Activated CD4-positive, alpha-beta T cell treated with anti-CD3 and anti-CD28 coated beads, Interleukin-2, Interleukin-4, amounts not matched to agents 100 ng/mL and 50 ng/mL, durations not matched to agents 16 hours and 8 hours (primary cell): ENCODE results near the gene FAM149A.
A peak's percentile ranks its signal among the peaks of the same experiment; 100 is the strongest.

Experiments used
- DNase-seq: peaks from one replicate; pipeline ENCODE4 v3.0.0-alpha.2; 2020; ENCODE audit warnings: low spot score

FAM149A gene

DNA sequence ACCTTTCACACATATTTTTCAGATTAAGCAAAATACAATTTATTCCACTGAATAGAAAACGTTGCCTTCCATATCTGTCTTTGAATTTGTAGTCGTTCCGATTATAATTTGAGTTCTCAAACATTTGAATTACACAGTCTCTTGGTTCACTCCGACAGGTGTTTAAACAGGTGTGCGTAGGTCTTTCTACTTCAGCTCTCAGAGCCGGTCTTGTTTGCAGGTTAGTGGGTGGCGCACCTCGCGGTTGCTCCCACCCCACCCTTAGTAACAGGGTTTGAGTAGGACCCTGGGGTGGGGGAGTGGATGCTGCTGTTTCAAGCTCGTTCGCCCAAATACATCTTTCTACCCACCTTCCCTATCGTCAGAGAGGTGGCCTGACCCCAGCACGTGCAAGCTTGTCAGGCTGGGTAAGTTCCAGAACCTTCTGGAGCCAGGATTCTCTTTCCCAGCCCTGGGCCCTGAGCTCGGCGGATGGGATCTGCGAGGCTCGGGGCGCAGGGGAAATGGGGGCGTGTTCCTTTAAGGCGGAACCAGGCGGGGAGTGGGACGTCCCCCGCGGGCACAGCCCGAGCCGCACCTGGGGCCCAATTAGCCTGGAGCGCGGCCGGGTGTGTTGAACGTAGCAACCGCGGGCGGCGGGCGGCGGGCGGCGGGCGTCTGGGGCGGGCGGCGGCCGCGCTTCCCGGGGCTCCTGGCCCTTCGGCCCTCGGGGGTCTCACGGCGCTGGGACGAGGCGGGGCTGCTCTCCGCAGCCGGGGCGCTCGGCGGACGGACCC, at the start of gene FAM149A:
Gene FAM149A (plus strand): TSS at position 591 of the 776 bp plus-strand sequence.
- DNase-seq = peak; percentile 9

DNA sequence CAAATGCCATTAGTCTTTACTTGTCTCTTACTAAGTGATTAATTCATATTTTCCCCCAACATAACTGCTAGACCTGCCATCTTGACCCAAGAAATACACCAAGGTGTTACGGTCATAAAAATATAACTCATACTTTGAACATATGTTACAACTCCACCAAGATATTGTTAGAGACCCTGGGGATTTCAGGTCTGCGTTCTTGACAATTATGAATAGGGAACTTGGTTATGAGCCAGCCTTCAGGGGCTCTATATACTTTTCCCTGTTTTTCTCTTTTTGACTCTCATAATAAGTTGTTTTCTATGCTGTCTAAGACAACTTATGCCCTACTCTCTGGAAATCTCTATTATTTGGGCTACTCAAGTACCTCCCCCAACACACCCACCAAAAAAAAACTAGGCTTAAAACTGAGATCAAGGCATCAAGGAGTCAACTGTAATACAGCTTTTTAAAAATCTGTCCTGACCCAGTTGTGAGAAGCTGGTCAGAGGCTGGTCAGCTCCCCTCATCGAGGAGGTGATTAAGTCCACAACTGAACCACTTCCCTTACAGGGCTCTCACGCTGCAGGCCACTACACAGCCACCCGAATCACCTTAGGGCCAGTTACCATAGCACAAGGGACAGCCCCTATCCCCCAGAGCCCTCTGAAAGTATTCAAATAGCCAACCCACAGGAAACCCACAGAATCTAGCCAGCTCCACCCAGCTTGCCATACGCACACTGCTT, 46.1 kb upstream of the FAM149A start:
- peak; percentile 10 for DNase-seq

DNA sequence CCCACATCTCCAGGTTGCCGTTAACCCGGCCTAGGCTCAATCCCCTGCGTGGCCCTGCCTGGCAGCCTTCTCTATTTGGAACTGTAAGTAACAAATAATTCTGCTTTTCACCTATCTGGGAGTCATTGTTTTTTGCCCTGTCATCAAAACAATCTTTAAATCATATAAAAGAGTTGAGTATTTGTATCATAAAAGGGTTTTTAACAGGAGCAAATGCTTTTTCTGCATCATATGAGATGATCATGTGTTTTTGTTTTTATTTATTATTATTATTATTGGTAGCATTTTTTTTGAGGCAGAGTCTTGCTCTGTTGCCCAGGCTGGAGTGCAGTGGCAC, 45.6 kb upstream of the FAM149A start:
- DNase-seq = no peak

DNA sequence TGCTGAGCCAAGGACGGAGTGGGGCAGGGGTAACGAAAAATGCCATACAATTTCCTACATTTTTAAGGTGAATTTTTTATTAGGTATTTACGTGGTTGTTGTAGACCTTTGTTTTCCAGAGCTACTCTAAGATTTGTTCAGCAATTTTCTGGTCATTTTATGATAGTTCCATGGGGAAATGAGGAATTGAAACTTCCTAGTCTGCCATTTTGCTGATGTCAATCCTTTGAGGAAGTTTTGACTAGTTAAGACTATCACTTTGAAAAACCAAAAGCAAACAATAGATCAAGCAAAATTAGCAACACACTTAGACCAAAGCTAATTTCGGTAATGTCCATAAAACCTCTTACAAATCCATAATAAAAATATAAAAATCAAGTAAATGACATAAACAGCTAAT, 42.6 kb upstream of the FAM149A start:
- DNase-seq = no peak

DNA sequence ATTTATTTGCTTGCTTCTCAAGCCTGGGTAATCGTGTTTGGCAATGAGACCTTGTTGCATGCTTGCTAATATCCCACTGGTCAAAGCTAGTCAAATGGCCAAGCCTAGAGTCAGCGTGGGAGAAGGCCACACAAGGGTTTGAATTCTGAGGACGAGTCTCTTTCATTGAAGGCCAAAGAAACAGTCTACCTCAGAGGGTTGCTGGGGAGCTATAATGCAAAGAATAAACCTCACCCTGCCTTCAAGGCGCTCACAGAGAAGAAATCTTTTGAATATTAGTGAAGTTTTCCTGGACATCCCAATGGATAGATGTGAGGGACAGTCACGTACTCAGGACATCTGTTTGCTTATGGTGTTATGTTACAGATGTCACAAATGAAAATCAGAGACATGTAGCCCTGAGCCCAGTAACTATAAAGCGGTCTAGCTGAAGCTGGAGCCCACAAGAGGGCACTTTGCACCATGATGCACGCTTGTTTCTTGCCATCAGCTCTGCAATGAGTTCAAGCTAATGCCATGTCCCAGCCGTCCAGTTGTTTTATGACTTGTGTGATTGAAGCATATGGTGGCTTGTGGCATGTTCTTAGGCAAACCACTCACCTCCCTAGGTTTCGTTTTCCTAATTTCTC, 36.6 kb upstream of the FAM149A start:
- DNase-seq = peak; percentile 39

DNA sequence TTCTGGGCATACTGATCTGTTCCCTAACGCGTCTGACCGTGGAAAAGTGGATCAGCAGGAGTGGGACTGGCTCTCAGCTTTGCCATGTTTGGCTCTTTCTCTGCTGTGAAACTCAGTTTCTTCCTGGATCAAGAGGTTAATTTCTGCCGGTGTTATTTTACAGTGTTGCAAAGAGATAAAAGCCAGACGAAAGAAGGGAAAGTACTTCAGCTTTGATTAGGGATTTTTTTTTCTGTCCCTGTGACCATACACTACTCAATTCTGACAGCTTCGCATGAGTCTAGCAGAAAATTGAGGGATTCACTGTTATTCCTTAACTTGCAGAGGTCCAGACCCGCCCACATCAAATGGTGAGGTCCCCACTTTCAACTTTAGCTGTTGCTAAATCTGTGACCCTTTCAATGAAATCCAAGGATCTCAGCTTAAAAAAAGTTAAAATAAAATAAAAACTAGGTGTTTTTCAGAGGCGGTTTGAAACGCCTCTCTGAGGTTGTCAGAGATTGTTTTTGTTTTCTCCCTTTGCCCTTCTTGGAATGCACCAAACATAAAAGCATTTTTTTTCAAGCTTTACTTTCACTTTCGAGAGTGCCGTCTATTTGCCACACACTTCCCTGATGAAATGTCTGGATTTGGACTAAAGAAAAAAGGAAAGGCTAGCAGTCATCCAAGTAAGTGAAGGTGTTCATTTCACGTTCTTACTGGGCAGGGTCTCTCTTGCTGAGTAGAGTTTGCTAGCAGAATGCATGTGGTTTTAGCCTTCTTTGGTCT, 35.7 kb upstream of the FAM149A start, which contains the start of gene TLR3:
Gene TLR3 (plus strand): TSS at position 576 of the 768 bp plus-strand sequence. CDS start 7,464 bp downstream, outside the sequence.
- peak; percentile 5 for DNase-seq

DNA sequence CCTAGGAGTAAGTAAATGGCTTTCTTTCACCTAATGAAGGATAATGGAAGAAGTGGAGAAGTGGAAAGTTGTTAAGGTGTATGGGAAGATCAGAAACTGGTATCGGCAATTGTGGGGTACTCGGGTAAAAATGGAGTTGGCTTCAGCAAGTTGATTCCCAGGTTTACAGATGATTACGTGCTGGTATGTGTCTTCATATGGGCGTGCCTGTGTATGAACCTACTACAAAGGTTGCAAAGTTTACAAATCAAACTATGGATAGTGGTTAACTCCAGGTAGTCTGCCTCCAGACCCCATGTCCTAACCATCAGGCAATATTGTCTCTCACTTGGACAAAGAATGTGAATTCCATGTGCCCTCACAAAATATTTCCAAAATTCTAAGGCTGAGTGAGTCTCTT, 34.8 kb upstream of the FAM149A start:
- DNase-seq = no peak

DNA sequence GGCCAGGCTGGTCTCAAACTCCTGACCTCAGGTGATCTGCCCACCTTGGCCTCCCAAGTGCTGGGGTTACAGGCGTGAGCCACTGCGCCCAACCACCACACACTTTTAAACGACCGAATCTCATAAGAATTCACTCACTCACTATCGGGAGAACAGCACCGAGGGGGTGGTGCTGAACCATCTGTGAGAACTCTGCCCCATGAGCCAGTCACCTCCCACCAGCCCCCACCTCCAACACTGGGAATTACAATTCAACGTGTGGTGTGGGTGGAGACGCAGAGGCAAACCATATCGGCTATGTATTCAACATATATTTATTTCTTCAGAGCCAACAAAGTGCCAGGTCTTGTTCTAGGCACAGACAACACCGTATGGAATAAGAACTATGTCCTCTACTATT, 32.0 kb upstream of the FAM149A start:
- no peak for DNase-seq

DNA sequence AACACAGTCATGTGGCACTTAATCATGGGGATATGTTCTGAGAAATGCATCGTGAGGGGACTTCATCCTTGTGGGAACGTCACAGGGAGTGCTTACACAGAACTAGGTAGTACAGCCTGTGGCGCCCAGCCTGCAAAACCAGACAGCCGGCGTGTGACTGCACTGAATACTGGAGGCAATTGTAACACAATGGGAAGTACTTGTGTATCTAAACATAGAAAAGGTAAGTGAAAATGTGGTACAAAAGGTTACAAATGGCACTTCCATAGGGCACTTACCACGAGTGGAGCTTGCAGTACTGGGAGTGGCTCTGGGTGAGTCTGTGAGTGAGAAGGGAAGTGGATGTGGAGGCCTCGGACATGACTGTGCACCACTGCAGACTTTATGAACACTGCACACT, 30.3 kb upstream of the FAM149A start:
- no peak for DNase-seq

DNA sequence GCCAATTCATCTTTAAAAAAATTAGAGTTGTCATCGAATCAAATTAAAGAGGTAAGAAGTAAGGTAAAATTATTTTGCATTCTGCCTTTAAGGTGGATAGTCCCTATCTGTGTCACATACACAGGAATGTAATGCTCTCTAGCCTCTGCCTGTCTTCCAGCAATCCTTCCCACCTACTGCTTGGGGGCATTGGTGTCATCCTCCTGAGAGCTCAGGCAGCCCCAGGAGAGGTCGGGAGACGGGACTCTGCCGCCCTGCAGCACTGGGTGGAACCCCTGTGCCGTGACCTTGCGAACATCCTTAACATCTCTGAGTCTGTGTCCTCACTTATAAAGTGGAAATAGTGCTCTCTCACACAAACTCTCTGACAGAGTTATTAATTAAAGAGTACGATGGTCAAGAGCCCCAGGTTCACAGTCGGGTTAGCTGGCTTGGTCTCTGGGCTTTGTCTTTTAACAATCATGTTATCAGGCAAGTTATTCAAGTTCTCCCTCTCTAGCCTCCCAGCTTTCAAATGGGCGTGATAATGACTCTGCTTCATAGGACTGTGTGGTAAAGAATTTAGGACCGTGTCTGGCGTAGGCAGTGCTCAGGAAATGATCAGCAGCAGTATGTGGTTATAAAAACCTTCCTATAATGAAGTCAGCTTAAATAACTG, 25.4 kb upstream of the FAM149A start:
- no peak for DNase-seq

DNA sequence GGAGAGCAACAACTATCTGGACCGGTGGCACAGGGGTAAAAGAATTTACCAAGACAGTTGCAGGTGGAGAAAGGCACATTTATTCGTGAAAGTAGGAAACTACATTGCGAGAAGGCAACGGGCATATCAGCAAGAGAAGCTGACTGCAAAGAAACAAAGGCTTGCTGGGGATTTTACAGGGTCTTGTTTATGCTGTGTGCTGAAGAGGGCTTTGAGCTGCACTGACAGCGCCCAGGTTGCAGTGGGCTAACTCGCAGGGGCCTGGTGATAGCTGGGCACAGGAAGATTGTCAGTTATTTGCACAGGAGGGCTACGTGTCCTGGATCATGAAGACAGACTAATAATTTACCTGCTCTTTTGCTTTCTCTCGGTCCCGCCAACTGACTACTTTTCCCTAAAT, 24.8 kb upstream of the FAM149A start:
- DNase-seq = no peak

DNA sequence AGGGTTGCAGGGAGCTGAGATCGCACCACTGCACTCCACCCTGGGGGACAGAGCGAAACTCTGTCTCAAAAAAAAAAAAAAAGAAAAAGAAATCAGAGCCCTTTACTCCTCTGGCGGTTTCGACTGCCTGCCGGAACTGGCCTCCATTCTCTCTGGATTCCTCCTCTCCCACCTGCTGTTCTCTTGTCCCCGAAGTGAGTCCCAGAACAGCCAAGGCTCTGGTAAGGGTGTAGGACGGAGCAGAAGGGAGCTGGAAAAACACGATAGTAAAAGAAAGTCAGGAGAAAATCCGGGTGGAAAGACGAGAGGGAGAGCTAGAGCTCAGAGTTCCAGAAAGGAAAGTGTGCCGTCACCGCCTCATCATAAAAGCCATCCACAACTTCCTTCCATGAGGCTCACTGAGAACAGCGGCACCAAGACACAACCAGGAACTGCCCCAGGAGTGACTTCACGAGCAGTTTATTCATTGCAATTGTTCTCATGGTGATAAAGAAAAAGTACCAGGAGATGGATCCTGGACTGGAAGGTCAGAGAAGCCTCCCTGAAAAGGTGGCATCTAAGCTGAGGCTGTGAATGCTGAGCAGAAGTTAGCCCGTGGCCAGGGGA, 23.2 kb upstream of the FAM149A start:
- no peak for DNase-seq

DNA sequence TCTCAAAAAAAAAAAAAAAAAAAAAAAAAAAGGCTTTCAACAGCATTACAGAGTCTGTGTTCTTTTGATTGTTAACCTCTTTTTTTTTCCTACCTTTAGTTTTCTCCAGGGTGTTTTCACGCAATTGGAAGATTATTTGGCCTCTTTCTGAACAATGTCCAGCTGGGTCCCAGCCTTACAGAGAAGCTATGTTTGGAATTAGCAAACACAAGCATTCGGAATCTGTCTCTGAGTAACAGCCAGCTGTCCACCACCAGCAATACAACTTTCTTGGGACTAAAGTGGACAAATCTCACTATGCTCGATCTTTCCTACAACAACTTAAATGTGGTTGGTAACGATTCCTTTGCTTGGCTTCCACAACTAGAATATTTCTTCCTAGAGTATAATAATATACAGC, 22.3 kb upstream of the FAM149A start:
- no peak for DNase-seq

DNA sequence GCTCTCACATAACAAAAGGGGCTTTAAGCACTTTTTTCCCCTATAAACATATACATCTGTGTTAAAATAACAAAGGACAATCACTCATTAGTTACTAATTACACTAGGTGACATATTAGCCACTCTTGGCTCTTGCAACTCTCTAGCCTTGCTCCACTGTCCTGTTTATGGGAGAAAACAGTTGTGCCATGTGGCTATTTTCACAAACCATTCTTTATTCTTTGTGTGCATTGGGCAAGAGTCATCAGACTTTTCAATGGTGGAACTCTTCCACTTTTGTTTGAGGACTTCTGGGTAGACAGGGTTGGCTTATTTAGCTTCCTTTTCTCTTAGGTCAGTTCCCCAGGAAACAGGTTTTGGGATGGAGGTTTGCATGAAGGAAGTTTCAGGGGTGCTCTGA, 16.0 kb upstream of the FAM149A start:
- no peak for DNase-seq

DNA sequence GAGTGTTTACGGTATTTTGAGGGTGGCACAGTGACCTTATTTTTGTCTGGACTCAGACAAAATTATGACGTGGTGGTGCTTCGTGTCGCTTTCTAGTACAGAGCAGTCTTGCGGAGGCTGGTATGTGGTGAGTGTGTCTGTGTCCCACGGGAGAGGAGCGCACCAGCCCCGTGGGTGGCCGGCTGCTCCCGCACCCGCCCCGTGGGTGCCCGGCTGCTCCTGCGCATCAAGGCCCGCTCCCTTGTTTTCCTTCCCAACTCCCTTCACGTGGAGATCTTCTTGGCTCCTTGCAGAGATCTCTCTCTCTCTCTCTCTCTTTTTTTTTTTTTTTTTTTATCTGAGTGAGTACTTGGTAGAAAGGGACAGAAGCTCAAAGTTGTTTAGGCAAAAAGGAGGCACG, 12.2 kb upstream of the FAM149A start:
- no peak for DNase-seq

DNA sequence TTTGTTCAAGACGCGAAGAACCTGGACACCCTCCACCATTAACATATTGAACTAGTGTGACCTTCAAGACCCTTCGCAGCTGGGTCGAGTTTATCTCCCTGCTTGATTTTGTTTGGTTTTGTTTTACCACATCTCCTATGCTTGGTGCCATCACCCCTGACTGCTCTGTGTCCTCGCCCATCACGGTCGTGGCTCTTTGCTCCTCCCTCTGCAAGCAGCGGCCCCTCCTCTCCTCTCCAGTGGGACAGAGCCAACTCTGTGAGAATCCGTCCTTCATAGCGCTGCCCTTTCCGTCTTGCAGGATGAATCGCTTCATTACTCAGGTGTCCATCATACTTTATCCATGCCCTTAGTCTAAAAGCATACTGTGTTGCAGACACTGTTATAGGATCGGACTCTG, 9.1 kb upstream of the FAM149A start:
- DNase-seq = no peak

DNA sequence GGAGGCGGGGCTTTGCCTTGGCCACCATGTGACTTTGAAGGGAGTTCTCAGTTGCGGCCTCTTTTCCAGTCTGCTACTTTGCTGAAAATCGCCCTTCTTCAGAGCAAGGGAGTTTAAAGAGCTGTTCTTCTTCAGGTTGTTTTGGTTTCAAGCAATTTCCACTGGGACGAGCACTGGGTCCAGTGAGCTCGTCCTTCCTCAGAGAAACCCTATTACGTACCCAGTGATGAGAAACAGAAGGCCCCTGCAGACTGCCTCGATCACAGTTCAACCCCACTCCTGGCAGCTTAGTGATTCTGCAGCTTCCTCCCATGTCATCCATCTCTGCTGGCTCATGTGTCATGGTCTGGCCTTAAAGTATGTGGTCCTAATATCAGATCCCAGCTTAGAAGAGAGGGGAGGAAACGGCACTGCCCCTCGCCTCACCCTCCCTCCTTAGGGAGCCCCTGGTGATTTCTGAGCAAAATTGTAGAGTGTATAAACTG, 7.8 kb upstream of the FAM149A start:
- DNase-seq = no peak

DNA sequence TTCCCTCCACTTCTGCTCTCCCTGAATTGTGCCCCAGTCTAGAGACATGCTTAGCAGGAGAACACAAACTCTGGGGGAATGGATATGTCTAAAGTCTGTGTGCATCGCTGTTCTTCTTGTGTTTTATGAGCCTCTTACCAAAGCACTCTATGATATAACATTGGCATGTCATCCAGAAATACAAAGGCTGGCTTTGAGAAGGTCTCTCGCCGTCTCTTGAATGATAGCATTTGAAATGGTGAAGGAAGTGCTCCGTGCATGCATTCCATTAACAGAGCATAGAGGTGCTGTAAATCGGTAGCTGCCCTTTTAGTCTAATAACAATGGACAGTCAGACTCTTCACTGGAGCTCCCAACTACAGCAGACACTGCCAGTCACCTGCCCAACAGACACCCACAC, 7.1 kb upstream of the FAM149A start:
- no peak for DNase-seq

DNA sequence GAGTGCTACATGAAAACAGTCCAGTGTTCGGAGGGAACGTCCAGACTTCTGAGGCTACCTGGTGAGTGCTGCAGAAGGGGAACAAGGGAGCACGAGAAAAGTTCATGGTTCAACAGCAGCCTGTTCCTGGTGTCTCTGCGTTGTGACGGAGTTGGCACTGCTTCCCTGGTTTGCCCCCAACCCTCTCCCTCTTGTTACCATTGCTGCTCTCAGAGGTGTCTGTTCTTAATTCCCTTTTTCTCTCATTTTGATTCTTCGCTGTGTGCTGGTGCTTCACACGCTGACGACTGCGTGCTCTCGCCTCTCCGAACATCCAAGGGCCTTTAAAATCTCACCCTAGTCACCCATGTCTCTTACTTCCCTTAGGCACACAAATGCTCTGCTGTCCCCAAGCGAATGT, 1.6 kb upstream of the FAM149A start:
- DNase-seq = no peak

DNA sequence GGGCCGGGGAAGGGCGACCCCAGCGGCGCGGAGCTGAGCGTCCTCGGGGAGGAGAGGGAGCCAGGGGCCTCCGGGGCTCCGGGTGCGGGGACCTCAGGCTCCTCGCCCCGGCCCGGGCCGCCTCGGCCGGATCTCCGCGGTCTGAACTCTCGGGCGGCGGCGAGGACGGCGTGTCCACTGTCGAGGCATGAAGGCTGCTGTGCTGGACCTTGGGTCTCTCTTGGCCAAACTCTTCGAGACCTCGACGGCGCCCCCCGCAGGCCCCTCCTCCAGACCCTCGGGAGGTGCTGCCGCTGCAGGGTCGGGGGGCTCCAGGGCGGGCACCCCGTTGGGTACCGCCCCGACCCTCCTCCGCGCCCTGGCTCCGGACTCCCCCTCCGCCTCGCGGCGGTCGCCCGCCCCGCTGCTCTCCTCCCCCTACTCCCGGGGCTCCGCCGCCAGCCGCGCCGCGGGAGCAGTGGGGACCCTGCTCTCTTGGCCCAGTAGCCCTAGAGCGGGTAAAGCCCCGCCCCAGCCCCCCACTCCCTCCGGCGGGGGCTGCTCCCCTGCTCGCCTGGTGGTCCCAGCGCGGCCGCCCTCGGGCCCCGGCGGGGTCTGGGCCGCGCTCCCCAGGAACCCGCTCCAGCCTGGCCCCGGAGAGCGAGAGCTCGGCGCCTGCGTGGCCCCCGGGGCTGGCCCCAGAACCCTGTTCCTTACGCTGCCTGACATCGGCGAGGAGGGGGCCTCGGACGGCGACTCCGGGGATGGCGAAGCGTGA, 564 bp downstream of the FAM149A start:
- no peak for DNase-seq
